K562 (cell line): ENCODE measurements around the gene CELSR1. TPM values are rescaled to one million over a fixed set of nuclear protein-coding genes. Genes with fewer than 3 reads are reported as not detected.

Experiments
- ATAC-seq: fragments of 200-7000 bp; cut with Tn5 transposase; 3 replicates; pipeline ENCODE4 v1.9.1; 2020; ENCODE audit warnings: moderate library complexity
- BruUV-seq: library from RNA; stranded (reverse); fragments of 400-500 nt; replicated peaks from 2 replicates; lab custom pipeline; 2021; lab: Mats Ljungman, UMichigan
- CTCF ChIA-PET: fragments of 300-600 bp; formaldehyde crosslinking; extraction: SDS; loops from one replicate; lab custom pipeline; 2021; ENCODE audit warnings: low intra/inter-chr PET ratio; lab: Yijun Ruan, JAX
- POLR2A ChIA-PET: fragments of 300-600, 350-650 bp; sonication (Branson Sonifier 250); formaldehyde crosslinking; extraction: SDS; loops from one replicate; lab custom pipeline; 2021; ENCODE audit warnings: antibody characterized with exemption, inconsistent platforms; lab: Yijun Ruan, JAX
- DNase-seq, 4 experiments: peaks; one replicate each; pipeline versions ENCODE4 v3.0.0 to v3.0.0-alpha.2; 2011 to 2018; ENCODE audit warnings: low spot score in 3 of 4, mixed read lengths in 3 of 4; ENCODE audit errors: extremely low read depth in 1 of 4
- FAIRE-seq: peaks from 2 replicates; lab custom pipeline; 2011; peaks lifted over from hg19 to GRCh38; lab: Jason Lieb, UNC
- H2AFZ ChIP-seq: 2 replicates; pipeline ENCODE4 v1.6.0; 2011; ENCODE audit warnings: low read depth, low read length, control low read depth, inconsistent platforms
- H3K27ac ChIP-seq: fragments of 200-600 bp; 3 replicates; pipeline ENCODE4 v1.8.0; 2011; ENCODE audit warnings: low read depth, mild to moderate bottlenecking, control low read depth, inconsistent platforms, low read length, moderate library complexity, mixed read lengths; ENCODE audit errors: extremely low read depth
- H3K27me3 ChIP-seq, 2 experiments: fragments of 300-600 bp in 1 of 2; 2 replicates in 1 of 2; 3 replicates in 1 of 2; pipeline versions ENCODE4 v1.6.0 to v1.8.0; 2011; ENCODE audit warnings: inconsistent platforms in 2 of 2, low read length in 2 of 2, mild to moderate bottlenecking in 1 of 2, mixed read lengths in 1 of 2, moderate library complexity in 1 of 2; ENCODE audit not compliant: control insufficient read depth in 2 of 2, insufficient read depth in 2 of 2
- H3K36me3 ChIP-seq: fragments of 300-600 bp; 3 replicates; pipeline ENCODE4 v1.8.0; 2011; ENCODE audit warnings: mild to moderate bottlenecking, low read length, inconsistent platforms; ENCODE audit not compliant: control insufficient read depth, insufficient read depth
- H3K4me1 ChIP-seq, 2 experiments: fragments of 200-600 bp in 1 of 2; replicated peaks in 1 of 2; 2 replicates in 1 of 2; 3 replicates in 1 of 2; pipeline versions ENCODE4 v1.5.1 to v1.8.0; 2011; ENCODE audit warnings: inconsistent platforms in 2 of 2, low read length in 2 of 2, mild to moderate bottlenecking in 1 of 2, mixed read lengths in 1 of 2, moderate library complexity in 1 of 2; ENCODE audit not compliant: control insufficient read depth in 2 of 2, insufficient read depth in 2 of 2
- H3K4me2 ChIP-seq: 2 replicates; pipeline ENCODE4 v1.6.1; 2011; ENCODE audit warnings: low read length, control low read depth, inconsistent platforms, mixed read lengths; ENCODE audit not compliant: insufficient read depth
- H3K4me3 ChIP-seq: fragments of 200-600 bp; sonication (generic), shearing (Covaris generic); 2 replicates; pipeline ENCODE4 v1.5.1; 2016; ENCODE audit warnings: control low read depth, inconsistent platforms
- H3K79me2 ChIP-seq: fragments of 200-600 bp; 3 replicates; pipeline ENCODE4 v1.8.0; 2011; ENCODE audit warnings: low read length, inconsistent platforms; ENCODE audit not compliant: control insufficient read depth, insufficient read depth
- H3K9ac ChIP-seq, 2 experiments: 2 replicates each; pipeline versions ENCODE4 v1.6.0 to v1.6.1; 2011; ENCODE audit warnings: low read depth in 2 of 2, low read length in 2 of 2, control low read depth in 1 of 2, inconsistent platforms in 1 of 2, mild to moderate bottlenecking in 1 of 2, mixed read lengths in 1 of 2; ENCODE audit not compliant: insufficient read depth in 1 of 2
- H3K9me1 ChIP-seq: one replicate; pipeline ENCODE4 v1.6.0; 2011; ENCODE audit warnings: inconsistent platforms, mild to moderate bottlenecking, low read length, moderate library complexity; ENCODE audit not compliant: control insufficient read depth, insufficient read depth
- H3K9me3 ChIP-seq: replicated peaks from 2 replicates; pipeline ENCODE4 v1.5.1; 2011; ENCODE audit warnings: low read depth, low read length, inconsistent platforms; ENCODE audit not compliant: control insufficient read depth, insufficient read depth
- H4K20me1 ChIP-seq: replicated peaks from 2 replicates; pipeline ENCODE4 v1.6.1; 2011; ENCODE audit warnings: low read length, inconsistent platforms, mixed read lengths; ENCODE audit not compliant: control insufficient read depth, insufficient read depth
- ARID2 ChIP-seq: fragments of 450-650 bp; IDR thresholded peaks from 2 replicates; pipeline ENCODE4 v1.6.1; 2017; ENCODE audit warnings: antibody characterized with exemption, mild to moderate bottlenecking
- CEBPB ChIP-seq: fragments of 450-650 bp; IDR thresholded peaks from 2 replicates; pipeline ENCODE4 v1.6.1; 2016; ENCODE audit warnings: missing genetic modification characterization, missing compliant biosample characterization
- HDAC3 ChIP-seq: fragments of 450-650 bp; IDR thresholded peaks from 2 replicates; pipeline ENCODE4 v1.6.1; 2018; ENCODE audit warnings: borderline replicate concordance, mild to moderate bottlenecking, moderate library complexity; ENCODE audit not compliant: partially characterized antibody
- KDM5B ChIP-seq: fragments of 200-600 bp; sonication (generic); IDR thresholded peaks from 2 replicates; pipeline ENCODE4 v1.6.1; 2012; ENCODE audit warnings: low read depth, mild to moderate bottlenecking, moderate library complexity, low read length, control low read depth, inconsistent platforms; ENCODE audit not compliant: insufficient replicate concordance
- MCM7 ChIP-seq, 2 experiments: fragments of 450-650 bp; IDR thresholded peaks; 2 replicates each; pipeline ENCODE4 v1.6.1; 2016 to 2018
- NFE2L1 ChIP-seq: fragments of 450-650 bp; IDR thresholded peaks from 2 replicates; pipeline ENCODE4 v1.6.1; 2016; ENCODE audit warnings: missing genetic modification characterization, low read depth, mild to moderate bottlenecking, missing compliant biosample characterization, moderate library complexity, borderline replicate concordance
- NONO ChIP-seq, 2 experiments: fragments of 200-400 bp in 1 of 2; fragments of 450-650 bp in 1 of 2; formaldehyde crosslinking in 1 of 2; IDR thresholded peaks; 2 replicates each; pipeline ENCODE4 v1.6.1; 2017; ENCODE audit warnings: low read depth in 2 of 2, mild to moderate bottlenecking in 2 of 2, moderate library complexity in 2 of 2, low read length in 1 of 2
- NUFIP1 ChIP-seq: fragments of 450-650 bp; IDR thresholded peaks from 2 replicates; pipeline ENCODE4 v1.6.1; 2018; ENCODE audit not compliant: partially characterized antibody
- RBM17 ChIP-seq: fragments of 200-400 bp; formaldehyde crosslinking; IDR thresholded peaks from 2 replicates; pipeline ENCODE4 v1.6.1; 2017; ENCODE audit warnings: low read depth, mild to moderate bottlenecking, low read length, borderline replicate concordance
- WGBS: fragments of 100-300 bp; shearing (Covaris generic); methylation state at CpG from one replicate; pipeline ENCODE4 v1.1.6; 2016; ENCODE audit warnings: low coverage, mixed read lengths; ENCODE audit not compliant: insufficient coverage; ENCODE audit errors: missing lambda C conversion rate; 5-methylcytosine and 5-hydroxymethylcytosine counted together
- in situ Hi-C: fragments of 300-500 bp; cut with MboI; formaldehyde crosslinking; loops from 4 replicates; pipeline ENCODE4 v1.15.0; 2018; ENCODE audit warnings: inconsistent platforms, mixed read lengths
- intact Hi-C: fragments of 100-400 bp; cut with micrococcal nuclease; formaldehyde crosslinking; loops from 2 replicates; pipeline ENCODE4 v1.14.2; 2022
- polyA plus RNA-seq, 8 experiments: library from polyadenylated mRNA; depleted of rRNA in 4 of 8; stranded (reverse) in 5 of 8; unstranded in 3 of 8; fragments of >200 nt; fragmentation: Nextera tagmentation in 2 of 8; fragmentation: Illumina TruSeq in 1 of 8; extraction: Ambion mirVana in 2 of 8; extraction: Trizol in 1 of 8; gene quantifications; 2 replicates each; pipeline versions ENCODE4 v1.2.1 to v1.2.3, GENCODE V29; 2011 to 2014; ENCODE audit warnings: inconsistent platforms in 1 of 8, missing spikeins in 1 of 8
- total RNA-seq, 7 experiments: library from RNA; depleted of rRNA in 6 of 7; stranded (reverse); fragments of >200 nt in 6 of 7; fragmentation: Illumina TruSeq in 2 of 7; extraction: Trizol in 2 of 7; gene quantifications; 2 replicates each; pipeline versions ENCODE4 v1.2.1 to v1.2.3, GENCODE V29; 2011 to 2021; ENCODE audit warnings: low replicate concordance in 1 of 7
- TF ChIP-seq, protein P1 (sequence below): fragments of 250-450 bp; sonication (Bioruptor Pico); IDR thresholded peaks from 2 replicates; pipeline ENCODE4 v1.5.0; 2020; ENCODE audit warnings: mild to moderate bottlenecking, borderline replicate concordance

CELSR1 gene
- total and polyA plus RNA-seq, 9 of the 15 experiments (the other 6 are each of a cell fraction or from before 2014, with no cell fraction given) = under 0.01 to 0.09 TPM; not detected in 7

GRCh38 chr22:46416520-46416871 lies 120.9 kb downstream of the CELSR1 start:
- ATAC-seq (no peak), DNase-seq (no peak), FAIRE-seq (no peak)
- no TSS peak for BruUV-seq
- H3K4me3 ChIP-seq = no peak overlapping the region
- no peak overlapping the region for H2AFZ ChIP-seq
- intact Hi-C loops (no loop called here), in situ Hi-C loops (no loop called here)
- ChIA-PET POLR2A (interaction anchor here (0.7 kb wide), 1 partner anchor 271 kb away, joined by 3 read pairs; no protein-coding TSS in a partner anchor), CTCF (no interaction called here)
- H3K36me3 ChIP-seq = no peaks in the 10 kb centered on the region
- no peak overlapping the region for H3K9ac ChIP-seq
- peaks cover 10 to 78% of the 10 kb centered on the region in 2 experiments; a peak in 4 of 5 replicates for H3K27me3 ChIP-seq
- no peaks in the 10 kb centered on the region for H3K9me1 ChIP-seq
- TF ChIP-seq KDM5B (no peak), MCM7 (IDR thresholded peaks at IDR 0.05) (no peak), HDAC3 (no peak), NONO (IDR thresholded peaks at IDR 0.05; ENCODE audit: low read depth in 2 of 2, low read length in 1 of 2) (no peak), NUFIP1 (no peak), RBM17 (no peak), CEBPB (tag) (no peak), ARID2 (no peak), NFE2L1 (no peak)
- TF ChIP-seq, protein P1, sequence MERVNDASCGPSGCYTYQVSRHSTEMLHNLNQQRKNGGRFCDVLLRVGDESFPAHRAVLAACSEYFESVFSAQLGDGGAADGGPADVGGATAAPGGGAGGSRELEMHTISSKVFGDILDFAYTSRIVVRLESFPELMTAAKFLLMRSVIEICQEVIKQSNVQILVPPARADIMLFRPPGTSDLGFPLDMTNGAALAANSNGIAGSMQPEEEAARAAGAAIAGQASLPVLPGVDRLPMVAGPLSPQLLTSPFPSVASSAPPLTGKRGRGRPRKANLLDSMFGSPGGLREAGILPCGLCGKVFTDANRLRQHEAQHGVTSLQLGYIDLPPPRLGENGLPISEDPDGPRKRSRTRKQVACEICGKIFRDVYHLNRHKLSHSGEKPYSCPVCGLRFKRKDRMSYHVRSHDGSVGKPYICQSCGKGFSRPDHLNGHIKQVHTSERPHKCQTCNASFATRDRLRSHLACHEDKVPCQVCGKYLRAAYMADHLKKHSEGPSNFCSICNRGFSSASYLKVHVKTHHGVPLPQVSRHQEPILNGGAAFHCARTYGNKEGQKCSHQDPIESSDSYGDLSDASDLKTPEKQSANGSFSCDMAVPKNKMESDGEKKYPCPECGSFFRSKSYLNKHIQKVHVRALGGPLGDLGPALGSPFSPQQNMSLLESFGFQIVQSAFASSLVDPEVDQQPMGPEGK (CRISPR knock-in tag) = no peak
- no peak overlapping the region for H3K27ac ChIP-seq
- no peaks in the 10 kb centered on the region for H3K79me2 ChIP-seq
- WGBS = 6% methylated on average over 11 of the region's 14 CpGs
- H4K20me1 ChIP-seq = peaks cover 5% of the 10 kb centered on the region; the same call in 1 of the 2 replicates
- no peak overlapping the region for H3K4me2 ChIP-seq
- H3K9me3 ChIP-seq = no peaks in the 10 kb centered on the region
- H3K4me1 ChIP-seq = no peaks in the 10 kb centered on the region
